22Rv1 (cell line): ENCODE results near the gene DHH.

Experiments
- ZFX ChIP-seq: fragments of 450-650 bp; IDR thresholded peaks from 2 replicates; pipeline ENCODE4 v1.6.1; 2017; ENCODE audit warnings: antibody characterized with exemption, borderline replicate concordance
- TF ChIP-seq, protein P1 (sequence below): fragments of 450-650 bp; IDR thresholded peaks from 2 replicates; pipeline ENCODE4 v1.5.1; 2017; ENCODE audit warnings: mild to moderate bottlenecking

DNA sequence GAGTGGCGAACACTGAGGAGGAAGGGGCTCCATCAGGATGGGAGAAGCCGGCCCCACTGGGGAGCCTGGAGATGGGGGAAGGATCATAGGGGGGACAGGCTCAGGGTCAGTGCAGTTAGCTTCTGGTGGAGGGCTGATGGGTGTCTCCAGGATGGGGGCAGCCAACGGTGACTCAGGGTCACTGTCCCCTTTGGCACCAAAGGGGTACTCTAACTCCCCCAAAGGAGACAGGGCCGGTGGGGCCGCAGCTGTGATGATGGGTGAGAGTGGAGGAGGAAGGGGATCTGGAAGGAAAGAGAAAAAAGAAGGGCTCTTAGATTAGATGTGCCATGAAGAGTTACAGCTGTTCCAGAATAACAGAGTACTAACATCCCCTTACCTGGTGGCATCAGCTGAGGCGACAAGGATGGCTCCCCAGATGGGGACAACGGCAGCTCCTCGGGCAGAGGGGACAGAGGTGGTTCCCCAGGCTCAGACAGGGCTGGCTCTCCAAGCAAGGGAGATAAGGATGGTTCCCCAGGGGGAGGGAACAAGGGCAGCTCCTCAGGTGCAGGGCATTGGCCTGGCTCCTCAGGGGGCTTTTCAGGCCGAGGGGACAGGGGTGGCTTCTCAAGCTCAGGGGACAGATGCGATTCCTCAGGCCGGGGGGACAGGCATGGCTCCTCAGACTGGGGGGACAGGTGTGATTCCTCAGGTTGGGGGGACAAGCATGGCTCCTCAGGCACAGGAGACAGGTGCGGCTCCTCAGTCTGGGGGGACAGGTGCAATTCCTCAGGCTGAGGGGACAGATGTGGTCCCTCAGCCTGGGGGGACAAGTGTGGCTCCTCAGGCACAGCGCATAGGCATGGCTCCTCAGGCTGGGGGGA, 43.9 kb downstream of the DHH start:
- TF ChIP-seq, protein P1, sequence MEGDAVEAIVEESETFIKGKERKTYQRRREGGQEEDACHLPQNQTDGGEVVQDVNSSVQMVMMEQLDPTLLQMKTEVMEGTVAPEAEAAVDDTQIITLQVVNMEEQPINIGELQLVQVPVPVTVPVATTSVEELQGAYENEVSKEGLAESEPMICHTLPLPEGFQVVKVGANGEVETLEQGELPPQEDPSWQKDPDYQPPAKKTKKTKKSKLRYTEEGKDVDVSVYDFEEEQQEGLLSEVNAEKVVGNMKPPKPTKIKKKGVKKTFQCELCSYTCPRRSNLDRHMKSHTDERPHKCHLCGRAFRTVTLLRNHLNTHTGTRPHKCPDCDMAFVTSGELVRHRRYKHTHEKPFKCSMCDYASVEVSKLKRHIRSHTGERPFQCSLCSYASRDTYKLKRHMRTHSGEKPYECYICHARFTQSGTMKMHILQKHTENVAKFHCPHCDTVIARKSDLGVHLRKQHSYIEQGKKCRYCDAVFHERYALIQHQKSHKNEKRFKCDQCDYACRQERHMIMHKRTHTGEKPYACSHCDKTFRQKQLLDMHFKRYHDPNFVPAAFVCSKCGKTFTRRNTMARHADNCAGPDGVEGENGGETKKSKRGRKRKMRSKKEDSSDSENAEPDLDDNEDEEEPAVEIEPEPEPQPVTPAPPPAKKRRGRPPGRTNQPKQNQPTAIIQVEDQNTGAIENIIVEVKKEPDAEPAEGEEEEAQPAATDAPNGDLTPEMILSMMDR, result no peak
- no peak for TF ChIP-seq ZFX
